ENCODE results near the gene PAPPA.

The PAPPA gene

DNA sequence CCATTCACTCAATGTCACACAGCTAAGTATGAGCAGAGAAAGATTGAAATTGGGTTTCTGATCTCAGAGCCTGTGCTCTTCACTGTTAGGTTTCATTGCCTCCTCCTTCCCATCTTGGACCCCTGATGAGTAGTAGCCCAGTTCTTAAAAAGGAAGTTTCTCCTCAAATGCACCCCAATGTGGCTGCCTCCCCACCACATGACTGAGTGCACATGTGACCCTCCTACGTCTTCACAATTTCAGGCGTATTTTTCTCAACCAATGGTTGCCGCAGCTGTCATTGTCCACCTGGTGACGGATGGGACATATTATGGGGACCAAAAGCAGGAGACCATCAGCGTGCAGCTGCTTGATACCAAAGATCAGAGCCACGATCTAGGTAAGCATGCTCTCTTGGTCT, 178.5 kb downstream of the PAPPA start:
- H3K27ac ChIP-seq (ENCODE audit: insufficient read depth, low read length, poor library complexity, severe bottlenecking): no peak overlapping the region
- H3K9me3 ChIP-seq (ENCODE audit: control insufficient read depth, low read length): no peaks in the 10 kb centered on the region
- no peak overlapping the region for H3K4me3 ChIP-seq (ENCODE audit: insufficient read depth, low read depth, low read length, poor library complexity, severe bottlenecking)

DNA sequence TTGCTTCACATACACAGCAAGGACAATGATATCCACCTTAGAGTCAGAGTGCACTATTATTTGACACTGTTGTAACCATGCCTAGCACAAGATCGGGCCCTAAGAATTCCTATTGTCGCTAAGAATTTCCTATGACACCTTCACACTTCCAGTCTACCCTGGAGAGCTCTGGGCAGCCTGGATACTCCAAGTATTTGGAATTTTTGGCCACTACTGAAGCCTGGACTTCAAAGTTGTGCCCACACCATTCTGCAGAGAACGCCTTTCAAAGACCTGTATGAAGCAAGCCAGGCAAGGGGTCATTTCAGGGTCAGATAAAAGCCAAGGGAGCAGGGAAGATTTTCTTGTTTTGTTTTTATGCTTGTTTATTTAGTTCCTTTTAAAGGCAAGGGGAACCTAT, 179.7 kb downstream of the PAPPA start:
- no peaks in the 10 kb centered on the region for H3K27me3 ChIP-seq (replicated peaks; ENCODE audit: control insufficient read depth, insufficient read depth, low read length, poor library complexity, severe bottlenecking)
- no peak overlapping the region for H3K27ac ChIP-seq (ENCODE audit: insufficient read depth, low read length, poor library complexity, severe bottlenecking)
- H3K36me3 ChIP-seq (ENCODE audit: control insufficient read depth, insufficient read depth, low read length): no peaks in the 10 kb centered on the region
- DNase-seq: no peak
- no peaks in the 10 kb centered on the region for H3K9me3 ChIP-seq (ENCODE audit: control insufficient read depth, low read length)
- H3K4me1 ChIP-seq (ENCODE audit: control insufficient read depth, insufficient read depth, low read length, poor library complexity, severe bottlenecking): no peaks in the 10 kb centered on the region
- no peak overlapping the region for H3K4me3 ChIP-seq (ENCODE audit: insufficient read depth, low read depth, low read length, poor library complexity, severe bottlenecking)

More for the DNA sequence above, 178.5 kb downstream of the PAPPA start:
- no peaks in the 10 kb centered on the region for H3K36me3 ChIP-seq (ENCODE audit: control insufficient read depth, insufficient read depth, low read length)
- no peak for DNase-seq
- no peaks in the 10 kb centered on the region for H3K27me3 ChIP-seq (replicated peaks; ENCODE audit: control insufficient read depth, insufficient read depth, low read length, poor library complexity, severe bottlenecking)
- no peaks in the 10 kb centered on the region for H3K4me1 ChIP-seq (ENCODE audit: control insufficient read depth, insufficient read depth, low read length, poor library complexity, severe bottlenecking)

GRCh38 chr9:116334546-116335150, 181.1 kb downstream of the PAPPA start:
- no peaks in the 10 kb centered on the region for H3K27me3 ChIP-seq (replicated peaks; ENCODE audit: control insufficient read depth, insufficient read depth, low read length, poor library complexity, severe bottlenecking)
- no peaks in the 10 kb centered on the region for H3K4me1 ChIP-seq (ENCODE audit: control insufficient read depth, insufficient read depth, low read length, poor library complexity, severe bottlenecking)
- H3K4me3 ChIP-seq (ENCODE audit: insufficient read depth, low read depth, low read length, poor library complexity, severe bottlenecking): no peak overlapping the region
- no peak for DNase-seq
- H3K36me3 ChIP-seq (ENCODE audit: control insufficient read depth, insufficient read depth, low read length): no peaks in the 10 kb centered on the region
- H3K27ac ChIP-seq (ENCODE audit: insufficient read depth, low read length, poor library complexity, severe bottlenecking): no peak overlapping the region
- no peaks in the 10 kb centered on the region for H3K9me3 ChIP-seq (ENCODE audit: control insufficient read depth, low read length)

DNA sequence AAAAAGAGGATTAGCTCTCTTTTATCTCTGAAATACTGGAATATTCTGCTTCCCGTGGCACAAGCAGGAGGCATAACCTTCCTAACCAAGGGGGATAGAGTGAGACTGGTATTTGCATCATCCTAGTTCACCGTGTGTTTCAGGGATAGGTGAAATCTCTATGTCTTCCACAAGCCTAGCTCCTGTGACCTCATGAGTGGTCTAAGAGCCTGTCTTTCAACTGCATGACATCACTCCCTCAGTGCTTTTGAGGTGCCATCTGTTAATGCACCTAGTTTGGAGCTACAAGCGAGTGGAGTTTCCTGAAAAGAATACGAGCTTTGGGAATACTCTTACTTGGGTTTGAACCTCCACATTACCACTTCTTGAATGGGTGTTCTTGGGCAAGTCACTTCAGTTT, 181.8 kb downstream of the PAPPA start:
- Histone ChIP-seq H3K9me3 (ENCODE audit: control insufficient read depth, low read length) (no peaks in the 10 kb centered on the region), H3K36me3 (ENCODE audit: control insufficient read depth, insufficient read depth, low read length) (no peaks in the 10 kb centered on the region), H3K27me3 (replicated peaks; ENCODE audit: control insufficient read depth, insufficient read depth, low read length, poor library complexity, severe bottlenecking) (no peaks in the 10 kb centered on the region), H3K27ac (ENCODE audit: insufficient read depth, low read length, poor library complexity, severe bottlenecking) (no peak overlapping the region), H3K4me1 (ENCODE audit: control insufficient read depth, insufficient read depth, low read length, poor library complexity, severe bottlenecking) (no peaks in the 10 kb centered on the region), H3K4me3 (ENCODE audit: insufficient read depth, low read depth, low read length, poor library complexity, severe bottlenecking) (no peak overlapping the region)
- DNase-seq: no peak

GRCh38 chr9:116336133-116336862, 182.7 kb downstream of the PAPPA start:
- Histone ChIP-seq H3K4me3 (ENCODE audit: insufficient read depth, low read depth, low read length, poor library complexity, severe bottlenecking) (no peak overlapping the region), H3K27ac (ENCODE audit: insufficient read depth, low read length, poor library complexity, severe bottlenecking) (no peak overlapping the region), H3K4me1 (ENCODE audit: control insufficient read depth, insufficient read depth, low read length, poor library complexity, severe bottlenecking) (no peaks in the 10 kb centered on the region), H3K36me3 (ENCODE audit: control insufficient read depth, insufficient read depth, low read length) (no peaks in the 10 kb centered on the region), H3K27me3 (replicated peaks; ENCODE audit: control insufficient read depth, insufficient read depth, low read length, poor library complexity, severe bottlenecking) (no peaks in the 10 kb centered on the region), H3K9me3 (ENCODE audit: control insufficient read depth, low read length) (no peaks in the 10 kb centered on the region)
- DNase-seq: no peak

DNA sequence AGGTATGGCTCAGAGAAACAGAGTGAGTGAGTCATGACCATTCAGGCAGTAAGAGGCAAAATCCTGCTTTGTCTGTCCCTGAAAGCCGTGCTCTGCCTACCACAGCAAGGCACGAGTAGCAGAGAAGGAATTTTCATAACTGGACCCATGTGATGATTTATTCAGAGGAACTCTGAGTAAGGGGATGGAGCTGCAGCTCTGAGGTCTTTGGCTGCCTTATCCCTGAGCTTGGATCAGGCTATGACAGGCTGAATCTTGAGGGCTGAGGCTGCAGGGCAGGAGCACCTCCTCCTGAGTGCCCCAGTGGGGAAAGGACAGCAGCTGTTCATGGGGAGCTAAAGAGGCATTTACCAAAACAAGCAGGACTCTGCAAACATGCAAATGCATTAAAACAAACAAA, 183.4 kb downstream of the PAPPA start:
- Histone ChIP-seq H3K27ac (ENCODE audit: insufficient read depth, low read length, poor library complexity, severe bottlenecking) (no peak overlapping the region), H3K4me1 (ENCODE audit: control insufficient read depth, insufficient read depth, low read length, poor library complexity, severe bottlenecking) (no peaks in the 10 kb centered on the region), H3K27me3 (replicated peaks; ENCODE audit: control insufficient read depth, insufficient read depth, low read length, poor library complexity, severe bottlenecking) (no peaks in the 10 kb centered on the region), H3K36me3 (ENCODE audit: control insufficient read depth, insufficient read depth, low read length) (no peaks in the 10 kb centered on the region), H3K4me3 (ENCODE audit: insufficient read depth, low read depth, low read length, poor library complexity, severe bottlenecking) (no peak overlapping the region), H3K9me3 (ENCODE audit: control insufficient read depth, low read length) (no peaks in the 10 kb centered on the region)
- DNase-seq: no peak

DNA sequence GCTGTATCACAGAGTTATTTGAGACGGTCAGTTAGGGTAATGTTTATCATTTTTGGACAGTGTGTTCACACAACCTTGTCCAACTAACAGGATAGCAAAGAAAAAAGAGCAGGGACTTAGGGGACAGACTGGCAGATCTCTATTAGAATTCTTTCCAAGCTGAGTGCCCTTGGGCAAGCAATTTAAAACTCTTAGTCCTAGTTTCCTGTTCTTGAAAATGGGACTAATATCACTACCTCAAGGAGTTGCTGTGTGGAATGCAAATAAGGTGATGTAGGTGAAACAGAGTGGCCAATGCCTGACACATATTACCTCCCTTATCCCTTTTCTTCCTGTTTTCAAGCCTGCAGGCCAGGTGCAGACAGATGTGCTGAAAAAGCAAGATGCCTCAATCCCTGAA, 186.7 kb downstream of the PAPPA start:
- no peak overlapping the region for H3K4me3 ChIP-seq (ENCODE audit: insufficient read depth, low read depth, low read length, poor library complexity, severe bottlenecking)
- no peak overlapping the region for H3K27ac ChIP-seq (ENCODE audit: insufficient read depth, low read length, poor library complexity, severe bottlenecking)
- DNase-seq: no peak
- H3K4me1 ChIP-seq (ENCODE audit: control insufficient read depth, insufficient read depth, low read length, poor library complexity, severe bottlenecking): no peaks in the 10 kb centered on the region
- no peaks in the 10 kb centered on the region for H3K27me3 ChIP-seq (replicated peaks; ENCODE audit: control insufficient read depth, insufficient read depth, low read length, poor library complexity, severe bottlenecking)
- H3K9me3 ChIP-seq (ENCODE audit: control insufficient read depth, low read length): no peaks in the 10 kb centered on the region
- no peaks in the 10 kb centered on the region for H3K36me3 ChIP-seq (ENCODE audit: control insufficient read depth, insufficient read depth, low read length)

GRCh38 chr9:116342061-116342460, 188.5 kb downstream of the PAPPA start:
- DNase-seq: no peak
- Histone ChIP-seq H3K36me3 (ENCODE audit: control insufficient read depth, insufficient read depth, low read length) (no peaks in the 10 kb centered on the region), H3K27me3 (replicated peaks; ENCODE audit: control insufficient read depth, insufficient read depth, low read length, poor library complexity, severe bottlenecking) (no peaks in the 10 kb centered on the region), H3K27ac (ENCODE audit: insufficient read depth, low read length, poor library complexity, severe bottlenecking) (no peak overlapping the region), H3K9me3 (ENCODE audit: control insufficient read depth, low read length) (no peaks in the 10 kb centered on the region), H3K4me3 (ENCODE audit: insufficient read depth, low read depth, low read length, poor library complexity, severe bottlenecking) (no peak overlapping the region), H3K4me1 (ENCODE audit: control insufficient read depth, insufficient read depth, low read length, poor library complexity, severe bottlenecking) (no peaks in the 10 kb centered on the region)

GRCh38 chr9:116342941-116343340, 189.3 kb downstream of the PAPPA start:
- Histone ChIP-seq H3K9me3 (ENCODE audit: control insufficient read depth, low read length) (no peaks in the 10 kb centered on the region), H3K27ac (ENCODE audit: insufficient read depth, low read length, poor library complexity, severe bottlenecking) (no peak overlapping the region), H3K4me1 (ENCODE audit: control insufficient read depth, insufficient read depth, low read length, poor library complexity, severe bottlenecking) (no peaks in the 10 kb centered on the region), H3K27me3 (replicated peaks; ENCODE audit: control insufficient read depth, insufficient read depth, low read length, poor library complexity, severe bottlenecking) (no peaks in the 10 kb centered on the region), H3K36me3 (ENCODE audit: control insufficient read depth, insufficient read depth, low read length) (no peaks in the 10 kb centered on the region), H3K4me3 (ENCODE audit: insufficient read depth, low read depth, low read length, poor library complexity, severe bottlenecking) (no peak overlapping the region)
- DNase-seq: no peak

DNA sequence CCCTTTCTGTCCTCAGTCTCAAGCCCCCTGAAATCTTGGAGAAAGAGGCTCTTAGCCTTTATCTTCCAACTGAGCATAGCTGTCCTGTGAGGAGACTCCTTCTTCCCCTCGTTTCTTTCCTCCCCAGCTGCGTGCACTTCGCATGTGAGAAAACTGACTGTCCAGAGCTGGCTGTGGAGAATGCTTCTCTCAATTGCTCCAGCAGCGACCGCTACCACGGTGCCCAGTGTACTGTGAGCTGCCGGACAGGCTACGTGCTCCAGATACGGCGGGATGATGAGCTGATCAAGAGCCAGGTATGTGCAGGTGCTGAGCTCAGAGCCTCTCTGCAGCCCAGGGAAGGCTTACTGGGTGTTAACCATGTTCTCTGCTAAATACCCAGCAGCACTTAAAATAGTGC, 190.8 kb downstream of the PAPPA start:
- Histone ChIP-seq H3K4me1 (ENCODE audit: control insufficient read depth, insufficient read depth, low read length, poor library complexity, severe bottlenecking) (no peaks in the 10 kb centered on the region), H3K9me3 (ENCODE audit: control insufficient read depth, low read length) (no peaks in the 10 kb centered on the region), H3K27me3 (replicated peaks; ENCODE audit: control insufficient read depth, insufficient read depth, low read length, poor library complexity, severe bottlenecking) (no peaks in the 10 kb centered on the region), H3K4me3 (ENCODE audit: insufficient read depth, low read depth, low read length, poor library complexity, severe bottlenecking) (no peak overlapping the region), H3K36me3 (ENCODE audit: control insufficient read depth, insufficient read depth, low read length) (no peaks in the 10 kb centered on the region), H3K27ac (ENCODE audit: insufficient read depth, low read length, poor library complexity, severe bottlenecking) (no peak overlapping the region)
- DNase-seq: no peak

Measured in effector memory CD4-positive, alpha-beta T cell (primary cell).